HCT116 (cell line): ENCODE results near the gene HSD17B7.

Experiments
- ATF3 ChIP-seq: IDR thresholded peaks from 2 replicates; pipeline ENCODE4 v1.6.1; 2012
- CTCF ChIP-seq, 3 experiments: fragments of 200-600 bp in 1 of 3; sonication (generic) in 1 of 3; IDR thresholded peaks in 2 of 3; conservative IDR thresholded peaks in 1 of 3; 2 replicates each; pipeline ENCODE4 v1.5.1; 2012 to 2017; ENCODE audit warnings: low read depth in 2 of 3, low read length in 2 of 3, antibody characterized with exemption in 1 of 3, borderline replicate concordance in 1 of 3, control low read depth in 1 of 3, mild to moderate bottlenecking in 1 of 3, mixed read lengths in 1 of 3, mixed run types in 1 of 3, moderate library complexity in 1 of 3; ENCODE audit not compliant: insufficient read depth in 1 of 3
- JUND ChIP-seq: IDR thresholded peaks from 2 replicates; pipeline ENCODE4 v1.6.1; 2012
- POLR2AphosphoS5 ChIP-seq: IDR thresholded peaks from 2 replicates; pipeline ENCODE4 v1.6.1; 2011; ENCODE audit warnings: mild to moderate bottlenecking, low read depth, low read length, moderate library complexity
- SP1 ChIP-seq: IDR thresholded peaks from 2 replicates; pipeline ENCODE4 v1.6.1; 2012; ENCODE audit warnings: low read depth
- SRF ChIP-seq: IDR thresholded peaks from 2 replicates; pipeline ENCODE4 v1.6.1; 2012; ENCODE audit warnings: low read depth

- TF ChIP-seq SP1 = no peak
- TF ChIP-seq CTCF (IDR thresholded peaks at IDR 0.05 in 2 of 3, conservative IDR thresholded peaks at IDR 0.05 in 1 of 3; ENCODE audit: borderline replicate concordance in 1 of 3, insufficient read depth in 1 of 3, low read depth in 2 of 3, low read length in 2 of 3) = no peak
- no peak for TF ChIP-seq ATF3
- no peak for TF ChIP-seq JUND
- no peak for TF ChIP-seq POLR2AphosphoS5
- TF ChIP-seq SRF = no peak
Observed at GRCh38 chr1:162838863-162839262, 48.4 kb downstream of the HSD17B7 start.
